Naive B cell (primary cell): ENCODE results near the gene PTPN13. TPM values are rescaled to one million over a fixed set of nuclear protein-coding genes. Genes with fewer than 3 reads are reported as not detected.
A peak's percentile ranks its signal among the peaks of the same experiment; 100 is the strongest.

Experiments
- ATAC-seq, 2 donors: fragments of 150-1000 bp; cut with Tn5 transposase; 2 replicates each; pipeline ENCODE4 v1.10.0; 2021; ENCODE audit warnings: low read depth in 2 of 2, mild to moderate bottlenecking in 2 of 2, moderate library complexity in 2 of 2
- DNase-seq: peaks from one replicate; pipeline ENCODE4 v3.0.0; 2022
- H3K27ac Mint-ChIP-seq, 6 donors: one replicate each; pipeline ENCODE4 v1.8.0; 2020 to 2022; ENCODE audit warnings: mild to moderate bottlenecking in 6 of 6, mixed read lengths in 6 of 6, moderate library complexity in 5 of 6, inconsistent platforms in 2 of 6
- H3K27me3 Mint-ChIP-seq, 3 donors: one replicate each; pipeline ENCODE4 v1.8.0; 2021 to 2022; ENCODE audit warnings: mixed read lengths in 3 of 3, mild to moderate bottlenecking in 1 of 3
- H3K36me3 Mint-ChIP-seq, 2 donors: one replicate each; pipeline ENCODE4 v1.8.0; 2020 to 2022; ENCODE audit warnings: mixed read lengths in 2 of 2, inconsistent platforms in 1 of 2, mild to moderate bottlenecking in 1 of 2
- H3K4me1 Mint-ChIP-seq, 3 donors: one replicate each; pipeline ENCODE4 v1.8.0; 2020 to 2022; ENCODE audit warnings: mixed read lengths in 3 of 3, inconsistent platforms in 1 of 3, mild to moderate bottlenecking in 1 of 3, moderate library complexity in 1 of 3
- H3K4me3 Mint-ChIP-seq, 8 donors: one replicate each; pipeline ENCODE4 v1.8.0; 2020 to 2022; ENCODE audit warnings: mild to moderate bottlenecking in 8 of 8, mixed read lengths in 8 of 8, moderate library complexity in 8 of 8, inconsistent platforms in 2 of 8
- H3K9me3 Mint-ChIP-seq, 7 donors: one replicate each; pipeline ENCODE4 v1.8.0; 2020 to 2022; ENCODE audit warnings: mixed read lengths in 7 of 7, mild to moderate bottlenecking in 5 of 7, inconsistent platforms in 2 of 7, moderate library complexity in 1 of 7
- polyA plus RNA-seq, 6 donors: library from polyadenylated mRNA; unstranded; fragments of 300-500 nt; fragmentation: Illumina TruSeq; gene quantifications; one replicate each; pipeline ENCODE4 v1.2.3, GENCODE V29; 2021; ENCODE audit warnings: low read depth in 6 of 6

The PTPN13 gene
- polyA plus RNA-seq, 6 donors from 2014 or later = not detected

DNA sequence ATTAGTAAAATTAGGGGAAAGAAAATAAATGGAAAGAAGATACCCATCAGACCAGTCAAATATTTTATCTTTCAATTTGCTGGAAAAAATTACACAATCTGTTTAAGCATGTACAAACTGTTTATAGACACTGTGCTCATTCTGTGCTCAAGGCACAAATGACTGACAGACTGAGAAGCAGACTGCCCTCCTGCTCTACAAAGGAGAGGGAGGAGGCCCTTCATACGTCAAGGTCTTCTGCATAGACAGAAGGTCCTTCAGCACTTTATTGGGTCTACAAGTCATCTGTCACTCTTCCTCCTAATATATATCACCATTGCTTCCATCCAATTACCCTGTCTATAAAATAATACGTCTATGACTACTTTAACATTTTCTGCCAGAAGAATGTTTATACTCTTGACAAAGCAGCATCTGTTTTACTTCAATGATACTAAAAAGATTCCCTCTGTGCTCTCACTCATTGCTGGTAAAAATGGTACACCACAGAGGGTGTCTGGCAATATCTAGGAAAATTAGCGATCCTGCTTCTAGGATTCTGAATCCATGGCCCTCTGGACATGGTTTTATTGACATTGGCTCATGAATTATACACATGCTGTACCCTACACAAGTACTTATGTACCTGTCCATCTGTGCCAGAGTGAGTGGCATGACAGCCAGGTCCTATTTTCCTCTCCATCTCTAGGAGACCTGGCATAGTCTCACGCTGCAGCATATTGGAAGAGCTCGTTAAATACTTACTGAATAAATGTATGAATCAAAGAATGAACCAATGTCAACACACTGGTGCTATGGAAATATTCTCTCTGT, 243.8 kb downstream of the PTPN13 start:
- ATAC-seq (no peak), DNase-seq (no peak)
- no peak overlapping the region for H3K4me3 Mint-ChIP-seq
- no peaks in the 10 kb centered on the region for H3K36me3 Mint-ChIP-seq
- H3K27me3 Mint-ChIP-seq = peaks cover 0 to 5% (median 0%) of the 10 kb centered on the region in 3 donors
- peak overlapping the region in 1 of 6 donors; percentile 3 for H3K27ac Mint-ChIP-seq
- no peaks in the 10 kb centered on the region for H3K4me1 Mint-ChIP-seq
- no peaks in the 10 kb centered on the region for H3K9me3 Mint-ChIP-seq

DNA sequence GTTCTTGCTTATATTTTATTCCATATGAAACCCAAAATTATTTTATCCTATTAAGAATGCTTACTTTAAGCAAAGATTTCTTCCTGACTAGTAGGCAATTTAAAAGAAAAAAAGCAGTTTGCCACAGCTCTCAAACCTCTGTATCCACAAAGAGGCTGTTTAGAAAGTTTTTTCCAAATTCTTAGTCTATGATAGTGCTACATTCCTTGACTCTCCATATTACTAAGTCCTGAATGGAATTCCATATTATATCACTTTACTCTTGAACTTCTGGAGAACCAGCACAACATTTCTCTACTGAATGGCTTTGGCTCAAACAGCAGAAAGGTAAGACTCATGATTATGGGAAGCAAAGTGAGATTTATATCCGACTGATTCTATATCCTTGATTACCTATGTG, 246.7 kb downstream of the PTPN13 start:
- peaks cover 0 to 5% (median 4%) of the 10 kb centered on the region in 3 donors for H3K27me3 Mint-ChIP-seq
- DNase-seq (no peak), ATAC-seq (no peak)
- H3K36me3 Mint-ChIP-seq = no peaks in the 10 kb centered on the region
- H3K4me1 Mint-ChIP-seq = no peaks in the 10 kb centered on the region
- H3K4me3 Mint-ChIP-seq = no peak overlapping the region
- H3K27ac Mint-ChIP-seq = no peak overlapping the region
- no peaks in the 10 kb centered on the region for H3K9me3 Mint-ChIP-seq

DNA sequence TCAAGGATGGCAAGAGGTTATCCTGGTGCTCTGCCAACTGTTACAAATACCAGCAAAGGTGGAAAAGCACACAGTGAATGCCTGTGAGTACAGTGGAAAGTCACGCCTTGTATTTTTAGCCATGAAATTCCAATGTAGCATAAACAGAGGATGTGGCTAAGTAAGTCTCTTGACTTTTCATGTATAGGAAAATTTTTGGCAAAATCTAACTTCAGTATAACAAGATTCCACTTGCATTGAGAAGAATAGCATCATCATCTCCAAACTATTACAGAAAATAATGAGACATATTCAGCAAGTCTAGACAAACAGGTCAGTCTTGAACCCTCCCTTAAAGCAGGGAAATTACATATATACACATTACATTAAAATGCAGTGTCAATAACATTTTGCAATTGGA, 247.2 kb downstream of the PTPN13 start:
- Mint-ChIP-seq H3K4me3 (no peak overlapping the region), H3K4me1 (no peaks in the 10 kb centered on the region), H3K27me3 (peaks cover 0 to 5% (median 4%) of the 10 kb centered on the region in 3 donors), H3K27ac (no peak overlapping the region), H3K36me3 (no peaks in the 10 kb centered on the region), H3K9me3 (no peaks in the 10 kb centered on the region)
- DNase-seq = no peak
- no peak for ATAC-seq

DNA sequence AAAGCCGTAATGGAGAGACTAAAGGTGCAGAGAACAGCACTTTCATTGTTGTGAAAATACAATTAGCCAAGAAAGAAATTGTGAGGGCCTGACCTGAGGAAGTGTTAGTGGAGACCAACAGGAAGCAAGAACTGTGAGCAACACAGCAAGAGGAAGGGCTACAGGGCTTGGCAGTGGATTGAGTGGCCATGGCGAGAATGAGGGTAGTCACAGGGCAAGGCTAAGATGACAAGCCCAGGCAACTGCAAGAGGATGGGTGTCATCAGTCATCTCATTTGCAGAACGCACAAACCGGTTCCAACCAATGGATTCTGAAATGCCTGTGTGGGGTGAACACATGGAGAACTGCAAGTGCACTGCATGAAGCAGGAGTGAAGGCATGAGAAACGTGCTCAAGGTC, 251.5 kb downstream of the PTPN13 start:
- H3K36me3 Mint-ChIP-seq = no peaks in the 10 kb centered on the region
- no peak overlapping the region for H3K4me3 Mint-ChIP-seq
- H3K27ac Mint-ChIP-seq = no peak overlapping the region
- peaks cover 0 to 7% (median 0%) of the 10 kb centered on the region in 7 donors for H3K9me3 Mint-ChIP-seq
- peaks cover 0 to 4% (median 0%) of the 10 kb centered on the region in 3 donors for H3K27me3 Mint-ChIP-seq
- ATAC-seq (no peak), DNase-seq (no peak)
- no peaks in the 10 kb centered on the region for H3K4me1 Mint-ChIP-seq

DNA sequence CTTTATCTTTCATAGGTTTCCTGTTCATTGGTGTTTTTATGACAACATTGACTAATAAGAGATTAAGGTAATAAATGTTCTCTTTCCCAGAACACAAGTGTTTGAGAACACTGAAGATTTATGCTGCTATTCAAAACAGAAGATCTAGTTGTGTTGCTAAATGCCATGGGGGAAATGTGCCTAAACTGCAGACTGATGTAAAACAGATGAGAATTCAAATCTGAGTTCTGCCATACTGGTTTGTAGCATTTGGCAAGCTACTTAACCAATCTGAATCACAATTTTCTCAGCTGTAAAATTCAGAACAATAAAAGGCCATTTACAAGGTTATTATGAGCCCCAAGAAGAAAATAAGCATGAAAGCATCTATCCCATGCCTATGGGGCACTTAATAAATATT, 252.8 kb downstream of the PTPN13 start:
- H3K27me3 Mint-ChIP-seq = peaks cover 0 to 4% (median 0%) of the 10 kb centered on the region in 3 donors
- H3K4me1 Mint-ChIP-seq = no peaks in the 10 kb centered on the region
- no peak overlapping the region for H3K27ac Mint-ChIP-seq
- H3K4me3 Mint-ChIP-seq = no peak overlapping the region
- no peak for DNase-seq
- H3K36me3 Mint-ChIP-seq = no peaks in the 10 kb centered on the region
- ATAC-seq = no peak
- H3K9me3 Mint-ChIP-seq = peaks cover 0 to 9% (median 0%) of the 10 kb centered on the region in 7 donors

DNA sequence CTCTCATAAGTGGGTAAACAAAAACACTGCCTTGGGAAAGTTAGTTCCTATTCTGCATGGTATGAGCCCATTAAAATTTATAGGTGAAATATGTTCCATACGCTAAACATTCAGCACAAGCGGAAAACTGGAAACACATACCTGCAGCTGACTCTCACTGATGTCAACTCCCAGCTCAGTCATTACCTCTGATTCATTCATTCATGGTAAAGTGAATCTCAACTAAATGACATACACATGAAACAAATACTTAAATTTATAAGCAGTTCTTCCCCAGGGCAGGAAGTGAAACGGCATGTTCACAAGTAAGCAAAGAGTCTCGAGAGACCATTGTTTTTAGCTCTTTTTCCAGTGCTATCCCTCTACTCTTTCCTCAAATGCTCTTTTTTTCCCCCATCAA, 253.5 kb downstream of the PTPN13 start:
- H3K27me3 Mint-ChIP-seq = peaks cover 0 to 4% (median 0%) of the 10 kb centered on the region in 3 donors
- no peaks in the 10 kb centered on the region for H3K4me1 Mint-ChIP-seq
- H3K36me3 Mint-ChIP-seq = no peaks in the 10 kb centered on the region
- no peak overlapping the region for H3K4me3 Mint-ChIP-seq
- no peak overlapping the region for H3K27ac Mint-ChIP-seq
- peaks cover 0 to 9% (median 0%) of the 10 kb centered on the region in 7 donors for H3K9me3 Mint-ChIP-seq
- no peak for DNase-seq
- ATAC-seq = no peak

DNA sequence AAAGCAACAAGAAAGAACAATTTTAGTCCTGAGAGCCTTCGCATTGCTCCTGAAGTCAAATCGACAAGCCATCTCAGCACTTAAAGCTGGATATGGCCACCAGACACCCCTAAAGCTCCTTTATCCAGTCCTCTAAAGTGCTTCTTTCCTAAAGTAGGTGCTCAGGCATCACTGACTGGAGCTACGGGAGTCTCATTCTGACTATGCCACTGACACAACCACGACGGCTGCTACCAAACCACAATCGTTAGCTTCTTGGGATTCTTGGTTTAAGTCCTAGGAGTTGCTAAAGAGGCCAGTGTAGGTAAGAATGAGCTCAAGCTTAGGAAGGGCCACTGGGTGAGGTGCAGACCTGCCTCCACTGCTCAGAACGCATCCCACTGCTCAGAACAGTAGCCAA, 254.0 kb downstream of the PTPN13 start:
- H3K4me1 Mint-ChIP-seq = no peaks in the 10 kb centered on the region
- no peaks in the 10 kb centered on the region for H3K36me3 Mint-ChIP-seq
- no peak overlapping the region for H3K4me3 Mint-ChIP-seq
- H3K9me3 Mint-ChIP-seq = peaks cover 0 to 9% (median 0%) of the 10 kb centered on the region in 7 donors
- ATAC-seq (no peak), DNase-seq (no peak)
- no peak overlapping the region for H3K27ac Mint-ChIP-seq
- H3K27me3 Mint-ChIP-seq = peaks cover 0 to 4% (median 0%) of the 10 kb centered on the region in 3 donors

DNA sequence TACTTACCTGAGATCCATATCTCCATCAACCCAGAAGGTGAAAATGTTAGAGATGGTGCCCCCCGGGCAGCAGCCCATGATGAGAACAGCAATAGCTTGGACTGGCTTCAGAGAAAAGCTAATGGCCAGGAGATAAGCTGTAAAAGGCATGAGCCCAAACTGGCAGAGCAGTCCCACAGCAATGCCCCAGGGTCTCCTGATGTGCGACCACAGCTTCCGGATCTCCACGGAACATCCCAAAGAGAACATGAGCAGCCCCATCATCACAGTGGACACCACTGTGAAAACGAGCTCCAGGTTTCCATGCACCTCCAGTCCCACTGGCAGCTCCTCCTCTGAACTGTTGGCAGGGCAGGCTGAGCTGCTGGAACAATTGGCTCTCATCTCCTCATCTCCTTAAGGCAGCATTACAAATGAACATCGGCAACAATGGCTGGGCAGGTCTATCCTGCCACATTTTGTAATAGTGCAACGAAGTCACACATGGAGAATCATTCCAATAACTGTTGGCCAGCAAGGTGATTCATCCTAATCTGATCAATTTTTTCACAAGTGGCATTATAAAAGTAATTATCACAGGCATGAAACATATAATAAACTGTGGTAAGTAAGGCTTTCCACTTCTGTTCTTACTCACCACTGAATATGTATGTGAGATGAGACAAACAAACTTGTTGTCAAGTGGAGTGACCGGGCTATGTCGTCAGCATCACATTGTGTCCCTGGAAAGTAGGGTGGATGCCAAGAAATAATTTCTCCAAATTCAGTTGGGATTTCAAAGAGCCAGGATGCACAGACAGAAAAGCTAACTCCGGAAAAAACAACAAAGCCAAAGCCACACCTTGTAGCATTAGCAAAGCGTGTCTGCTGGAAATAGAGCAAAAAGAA, 254.9 kb downstream of the PTPN13 start, which contains the start of gene SLC10A6:
Gene SLC10A6 (minus strand): TSS at position 653 of the 888 bp plus-strand sequence. CDS start 269 bp downstream, at position 384.
- H3K4me1 Mint-ChIP-seq = no peaks in the 10 kb centered on the region
- H3K27me3 Mint-ChIP-seq = peaks cover 0 to 4% (median 0%) of the 10 kb centered on the region in 3 donors
- H3K4me3 Mint-ChIP-seq = no peak within 1 kb of the TSS
- DNase-seq (no peak), ATAC-seq (no peak)
- H3K27ac Mint-ChIP-seq = no peak within 1 kb of the TSS
- no peaks in the 10 kb centered on the region for H3K36me3 Mint-ChIP-seq
- H3K9me3 Mint-ChIP-seq = peaks cover 0 to 9% (median 0%) of the 10 kb centered on the region in 7 donors

DNA sequence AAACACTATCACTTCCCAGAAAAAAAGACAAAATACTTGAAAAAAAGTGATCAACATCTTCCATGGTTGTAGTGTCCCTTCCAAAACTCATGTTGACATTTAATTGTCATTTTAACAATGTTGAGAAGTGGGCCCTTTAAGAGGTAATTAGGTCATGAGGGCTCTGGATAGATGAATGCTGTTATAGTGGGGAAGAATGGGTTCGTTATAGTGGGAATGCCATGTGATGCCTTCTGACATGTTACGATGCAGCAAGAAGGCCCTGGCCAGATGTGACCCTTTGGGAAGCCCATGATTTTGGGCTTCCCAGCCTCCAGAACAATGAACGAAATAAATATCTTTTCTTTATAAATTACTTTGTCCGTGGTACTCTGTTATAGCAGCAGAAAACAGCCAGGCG, 259.1 kb downstream of the PTPN13 start:
- H3K4me1 Mint-ChIP-seq = no peaks in the 10 kb centered on the region
- peaks cover 0 to 9% (median 0%) of the 10 kb centered on the region in 7 donors for H3K9me3 Mint-ChIP-seq
- no peak for ATAC-seq
- H3K36me3 Mint-ChIP-seq = no peaks in the 10 kb centered on the region
- no peaks in the 10 kb centered on the region for H3K27me3 Mint-ChIP-seq
- no peak overlapping the region for H3K27ac Mint-ChIP-seq
- H3K4me3 Mint-ChIP-seq = no peak overlapping the region
- no peak for DNase-seq

DNA sequence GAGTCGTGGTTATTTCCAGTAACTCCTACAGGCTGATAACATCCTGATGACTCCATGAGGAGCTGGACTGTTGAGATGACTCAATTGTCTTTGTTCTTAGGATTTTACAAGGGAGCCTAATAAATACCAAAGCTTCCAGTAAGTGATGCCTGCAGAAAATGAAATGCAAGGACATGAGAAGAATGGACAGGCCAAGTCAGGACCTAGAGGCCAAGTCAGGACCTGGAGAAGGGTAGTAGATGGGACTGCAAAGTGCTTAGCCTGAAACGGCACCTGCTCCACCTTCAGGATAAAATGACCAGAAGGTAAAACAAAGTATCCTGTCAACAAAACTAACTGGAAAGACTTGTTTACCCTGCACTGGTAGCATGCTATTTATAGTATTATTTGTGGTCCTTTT, 261.5 kb downstream of the PTPN13 start:
- no peaks in the 10 kb centered on the region for H3K36me3 Mint-ChIP-seq
- no peaks in the 10 kb centered on the region for H3K27me3 Mint-ChIP-seq
- H3K27ac Mint-ChIP-seq = no peak overlapping the region
- no peak overlapping the region for H3K4me3 Mint-ChIP-seq
- DNase-seq = no peak
- ATAC-seq = no peak
- H3K9me3 Mint-ChIP-seq = peaks cover 0 to 3% (median 0%) of the 10 kb centered on the region in 7 donors
- no peaks in the 10 kb centered on the region for H3K4me1 Mint-ChIP-seq

DNA sequence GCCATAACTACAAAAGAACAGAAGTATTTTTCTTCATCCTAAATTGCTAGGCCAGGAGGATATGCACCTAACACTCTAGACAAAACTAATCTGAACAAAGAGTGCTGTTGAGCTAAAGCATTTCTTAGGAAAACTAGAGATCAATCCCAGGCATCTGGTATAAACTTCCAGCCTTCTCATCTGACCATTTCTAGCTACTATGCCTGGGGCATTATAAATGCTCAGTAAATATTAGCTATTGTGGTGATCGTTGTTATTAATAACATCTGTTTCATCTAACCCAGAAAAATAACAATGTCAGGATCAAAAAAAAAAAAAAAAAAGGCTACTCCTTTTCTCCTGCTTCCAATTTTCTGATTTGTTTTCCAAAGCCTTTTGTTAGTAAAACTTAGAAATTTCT, 262.8 kb downstream of the PTPN13 start:
- DNase-seq (no peak), ATAC-seq (no peak)
- no peaks in the 10 kb centered on the region for H3K36me3 Mint-ChIP-seq
- no peak overlapping the region for H3K27ac Mint-ChIP-seq
- no peak overlapping the region for H3K4me3 Mint-ChIP-seq
- H3K27me3 Mint-ChIP-seq = no peaks in the 10 kb centered on the region
- H3K4me1 Mint-ChIP-seq = no peaks in the 10 kb centered on the region
- H3K9me3 Mint-ChIP-seq = peaks cover 0 to 4% (median 0%) of the 10 kb centered on the region in 7 donors

DNA sequence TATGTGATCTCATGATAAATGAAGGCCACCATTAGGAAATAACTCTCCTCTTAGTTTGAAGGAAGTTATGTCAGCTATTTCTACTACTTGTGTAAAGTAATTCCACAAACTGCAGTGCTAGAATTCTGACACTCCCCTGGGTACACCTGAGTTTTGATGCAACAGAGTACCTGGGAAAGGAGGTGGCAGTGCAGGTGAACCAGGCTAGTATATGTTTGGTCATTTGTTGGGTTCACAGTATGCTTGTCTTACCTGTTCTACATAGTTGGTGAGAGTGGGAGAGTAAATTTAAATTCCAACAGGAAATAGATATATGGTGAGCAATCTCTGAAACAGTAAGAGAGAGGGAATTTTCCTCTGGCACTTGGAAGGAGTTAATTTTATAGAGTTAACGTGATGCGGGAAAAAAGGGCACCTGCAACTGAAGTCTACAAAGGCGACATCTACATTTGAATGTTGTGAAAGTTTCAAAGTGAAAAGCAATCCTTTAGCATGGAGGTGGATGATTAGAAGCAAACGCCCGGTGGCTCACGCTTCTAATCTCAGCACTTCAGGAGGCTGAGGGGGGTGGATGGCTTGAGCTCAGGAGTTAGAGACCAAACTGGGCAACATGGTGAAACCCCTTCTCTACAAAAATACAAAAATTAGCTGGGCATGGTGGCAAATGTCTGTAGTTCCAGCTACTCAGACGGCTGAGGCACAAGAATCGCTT, 263.4 kb downstream of the PTPN13 start:
- Mint-ChIP-seq H3K36me3 (no peaks in the 10 kb centered on the region), H3K4me1 (no peaks in the 10 kb centered on the region), H3K27ac (no peak overlapping the region), H3K27me3 (no peaks in the 10 kb centered on the region), H3K9me3 (peaks cover 0 to 4% (median 0%) of the 10 kb centered on the region in 7 donors), H3K4me3 (no peak overlapping the region)
- DNase-seq (no peak), ATAC-seq (no peak)
